ENCODE data around the gene ZFYVE28. TPM values are rescaled to one million over a fixed set of nuclear protein-coding genes. Genes with fewer than 3 reads are reported as not detected.

The ZFYVE28 gene
- total RNA-seq, 1 experiment from 2014 or later = 19.2 TPM

DNA sequence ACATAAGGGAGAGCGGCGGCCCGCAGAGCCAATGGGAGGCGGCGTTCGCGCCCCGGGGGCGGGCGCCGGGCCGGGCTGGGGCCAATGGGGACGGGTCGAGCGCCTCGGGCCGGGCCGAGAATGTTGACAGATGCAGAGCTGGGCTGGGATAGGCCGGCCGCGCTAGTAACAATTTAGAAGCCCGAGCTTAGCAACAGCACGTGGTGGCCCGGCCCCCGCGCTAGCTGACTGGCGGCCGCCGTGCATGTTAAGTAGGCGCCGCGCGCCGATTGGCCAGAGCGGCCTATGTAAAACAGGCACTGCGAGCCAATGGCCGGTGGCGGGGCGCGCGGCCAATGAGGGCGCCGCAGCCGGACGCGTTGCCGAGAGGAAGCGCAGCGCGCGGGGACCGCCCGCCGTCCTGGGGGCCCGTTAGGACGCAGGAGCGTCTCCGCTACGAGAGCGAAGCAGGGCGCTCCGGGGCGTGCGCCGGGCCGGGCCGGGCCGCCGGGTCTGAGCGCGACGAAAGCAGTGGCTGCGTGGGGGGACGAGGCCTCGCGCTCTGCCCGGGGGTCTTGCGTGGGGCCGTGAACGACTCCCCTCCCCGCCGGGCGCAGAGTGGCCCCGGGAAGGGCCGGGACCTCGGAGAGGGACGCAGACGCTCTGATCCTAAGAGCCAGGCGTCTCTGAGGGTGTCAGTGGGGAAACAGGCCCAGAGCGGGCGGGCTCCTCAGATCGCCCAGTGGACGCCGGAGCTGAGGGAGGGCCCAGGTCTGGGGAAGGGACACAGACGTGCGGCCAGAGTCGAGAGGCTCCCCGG, 156.1 kb downstream of the ZFYVE28 start:
- H3K9ac ChIP-seq (ENCODE audit: low read length) = peak overlapping the region; percentile 39
- DNase-seq (ENCODE audit: low read depth, low spot score) (peak; percentile 97), ATAC-seq (peak; percentile 91)
- peaks cover 9 to 15% of the 10 kb centered on the region in 2 experiments; a peak in 3 of 4 replicates for H3K4me1 ChIP-seq (ENCODE audit: control insufficient read depth in 1 of 2, insufficient read depth in 2 of 2, low read length in 2 of 2)
- H3K36me3 ChIP-seq (ENCODE audit: control insufficient read depth in 1 of 2, insufficient read depth in 2 of 2, low read length in 2 of 2) = no peaks in the 10 kb centered on the region
- intact Hi-C loops (cut with micrococcal nuclease) = loop anchor here (1.0 to 5.0 kb wide), 2 partner anchors 20 to 150 kb away; partner anchors contain the start of genes HAUS3 and POLN
- ChIA-PET RAD21 (ENCODE audit: low non-redundant PET in 1 of 2, low total read pairs in 2 of 2, uncharacterized antibody in 2 of 2, unreplicated experiment in 2 of 2) (no interaction called here), POLR2A (interaction anchor here (0.8 to 0.9 kb wide), 2 partner anchors 20 to 206 kb away, joined by 3 read pairs; partner anchors contain the start of genes HAUS3, POLN and RNF4), CTCF (interaction anchor here (0.6 to 1.0 kb wide), 4 partner anchors 42 to 547 kb away, joined by 3 to 4 read pairs (median 3); partner anchors contain the start of gene CFAP99)
- peak overlapping the region; percentile 88 for H3K27ac ChIP-seq (ENCODE audit: low read depth, low read length)
- no TSS peak for BruUV-seq (replicated peaks)
- H3K79me2 ChIP-seq (ENCODE audit: insufficient read depth, low read length) = no peaks in the 10 kb centered on the region
- no peaks in the 10 kb centered on the region for H3K9me2 ChIP-seq (ENCODE audit: insufficient read depth)
- no peaks in the 10 kb centered on the region for H4K20me1 ChIP-seq (ENCODE audit: insufficient read depth)
- peak overlapping the region; percentile 88 for H3K4me2 ChIP-seq (ENCODE audit: low read length)
- H3K27me3 ChIP-seq (ENCODE audit: insufficient read depth, low read length) = no peaks in the 10 kb centered on the region
- peak overlapping the region; percentile 46 to 59 for H3K4me3 ChIP-seq (replicated peaks in 1 of 2; ENCODE audit: low read depth in 1 of 2, low read length in 2 of 2)
- H3K9me3 ChIP-seq (ENCODE audit: control insufficient read depth in 1 of 2, insufficient read depth in 1 of 2, low read depth in 1 of 2, low read length in 2 of 2) = no peaks in the 10 kb centered on the region
- no peak overlapping the region for H2AFZ ChIP-seq (ENCODE audit: low read depth, low read length, poor library complexity, severe bottlenecking)
- TF ChIP-seq YY1 (IDR thresholded peaks at IDR 0.05; ENCODE audit: extremely low read depth, insufficient replicate concordance, low read depth, low read length) = no peak
- no peak for TF ChIP-seq SRF (IDR thresholded peaks at IDR 0.05; ENCODE audit: low read depth)
- TF ChIP-seq JUND (IDR thresholded peaks at IDR 0.05) = no peak
- TF ChIP-seq EZH2phosphoT487 (IDR thresholded peaks at IDR 0.05; ENCODE audit: borderline replicate concordance) = no peak
- TF ChIP-seq, protein P1, sequence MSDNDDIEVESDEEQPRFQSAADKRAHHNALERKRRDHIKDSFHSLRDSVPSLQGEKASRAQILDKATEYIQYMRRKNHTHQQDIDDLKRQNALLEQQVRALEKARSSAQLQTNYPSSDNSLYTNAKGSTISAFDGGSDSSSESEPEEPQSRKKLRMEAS (IDR thresholded peaks at IDR 0.05) = no peak
- TF ChIP-seq RAD21 (IDR thresholded peaks at IDR 0.05; ENCODE audit: low read depth) = no peak
- TF ChIP-seq POLR2AphosphoS5 (IDR thresholded peaks at IDR 0.05; ENCODE audit: low read depth, low read length) = peak; percentile 77
- TF ChIP-seq CEBPB (IDR thresholded peaks at IDR 0.05; ENCODE audit: low read depth) = no peak
- TF ChIP-seq SP1 (IDR thresholded peaks at IDR 0.05; ENCODE audit: low read depth) = no peak
- no peak for TF ChIP-seq EZH2 (IDR thresholded peaks at IDR 0.05)
- TF ChIP-seq ZNF274 (IDR thresholded peaks at IDR 0.05; ENCODE audit: low read depth, low read length) = no peak
- TF ChIP-seq, protein P2, sequence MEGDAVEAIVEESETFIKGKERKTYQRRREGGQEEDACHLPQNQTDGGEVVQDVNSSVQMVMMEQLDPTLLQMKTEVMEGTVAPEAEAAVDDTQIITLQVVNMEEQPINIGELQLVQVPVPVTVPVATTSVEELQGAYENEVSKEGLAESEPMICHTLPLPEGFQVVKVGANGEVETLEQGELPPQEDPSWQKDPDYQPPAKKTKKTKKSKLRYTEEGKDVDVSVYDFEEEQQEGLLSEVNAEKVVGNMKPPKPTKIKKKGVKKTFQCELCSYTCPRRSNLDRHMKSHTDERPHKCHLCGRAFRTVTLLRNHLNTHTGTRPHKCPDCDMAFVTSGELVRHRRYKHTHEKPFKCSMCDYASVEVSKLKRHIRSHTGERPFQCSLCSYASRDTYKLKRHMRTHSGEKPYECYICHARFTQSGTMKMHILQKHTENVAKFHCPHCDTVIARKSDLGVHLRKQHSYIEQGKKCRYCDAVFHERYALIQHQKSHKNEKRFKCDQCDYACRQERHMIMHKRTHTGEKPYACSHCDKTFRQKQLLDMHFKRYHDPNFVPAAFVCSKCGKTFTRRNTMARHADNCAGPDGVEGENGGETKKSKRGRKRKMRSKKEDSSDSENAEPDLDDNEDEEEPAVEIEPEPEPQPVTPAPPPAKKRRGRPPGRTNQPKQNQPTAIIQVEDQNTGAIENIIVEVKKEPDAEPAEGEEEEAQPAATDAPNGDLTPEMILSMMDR (IDR thresholded peaks at IDR 0.05 in 2 of 3, conservative IDR thresholded peaks at IDR 0.05 in 1 of 3; ENCODE audit: borderline replicate concordance in 1 of 3, insufficient read depth in 1 of 3, low read depth in 2 of 3, low read length in 2 of 3) = no peak
- TF ChIP-seq TCF7L2 (IDR thresholded peaks at IDR 0.05; ENCODE audit: borderline replicate concordance, extremely low read depth, insufficient read depth, insufficient read length) = no peak
- TF ChIP-seq, protein P3, sequence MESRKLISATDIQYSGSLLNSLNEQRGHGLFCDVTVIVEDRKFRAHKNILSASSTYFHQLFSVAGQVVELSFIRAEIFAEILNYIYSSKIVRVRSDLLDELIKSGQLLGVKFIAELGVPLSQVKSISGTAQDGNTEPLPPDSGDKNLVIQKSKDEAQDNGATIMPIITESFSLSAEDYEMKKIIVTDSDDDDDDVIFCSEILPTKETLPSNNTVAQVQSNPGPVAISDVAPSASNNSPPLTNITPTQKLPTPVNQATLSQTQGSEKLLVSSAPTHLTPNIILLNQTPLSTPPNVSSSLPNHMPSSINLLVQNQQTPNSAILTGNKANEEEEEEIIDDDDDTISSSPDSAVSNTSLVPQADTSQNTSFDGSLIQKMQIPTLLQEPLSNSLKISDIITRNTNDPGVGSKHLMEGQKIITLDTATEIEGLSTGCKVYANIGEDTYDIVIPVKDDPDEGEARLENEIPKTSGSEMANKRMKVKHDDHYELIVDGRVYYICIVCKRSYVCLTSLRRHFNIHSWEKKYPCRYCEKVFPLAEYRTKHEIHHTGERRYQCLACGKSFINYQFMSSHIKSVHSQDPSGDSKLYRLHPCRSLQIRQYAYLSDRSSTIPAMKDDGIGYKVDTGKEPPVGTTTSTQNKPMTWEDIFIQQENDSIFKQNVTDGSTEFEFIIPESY (IDR thresholded peaks at IDR 0.05; ENCODE audit: extremely low read depth, insufficient replicate concordance, low read length) = no peak
- no peak for TF ChIP-seq ATF3 (IDR thresholded peaks at IDR 0.05)
- no peak for TF ChIP-seq FOSL1 (IDR thresholded peaks at IDR 0.05; ENCODE audit: low read depth)
- TF ChIP-seq CBX3 (IDR thresholded peaks at IDR 0.05; ENCODE audit: low read depth) = no peak
- TF ChIP-seq, protein P4, sequence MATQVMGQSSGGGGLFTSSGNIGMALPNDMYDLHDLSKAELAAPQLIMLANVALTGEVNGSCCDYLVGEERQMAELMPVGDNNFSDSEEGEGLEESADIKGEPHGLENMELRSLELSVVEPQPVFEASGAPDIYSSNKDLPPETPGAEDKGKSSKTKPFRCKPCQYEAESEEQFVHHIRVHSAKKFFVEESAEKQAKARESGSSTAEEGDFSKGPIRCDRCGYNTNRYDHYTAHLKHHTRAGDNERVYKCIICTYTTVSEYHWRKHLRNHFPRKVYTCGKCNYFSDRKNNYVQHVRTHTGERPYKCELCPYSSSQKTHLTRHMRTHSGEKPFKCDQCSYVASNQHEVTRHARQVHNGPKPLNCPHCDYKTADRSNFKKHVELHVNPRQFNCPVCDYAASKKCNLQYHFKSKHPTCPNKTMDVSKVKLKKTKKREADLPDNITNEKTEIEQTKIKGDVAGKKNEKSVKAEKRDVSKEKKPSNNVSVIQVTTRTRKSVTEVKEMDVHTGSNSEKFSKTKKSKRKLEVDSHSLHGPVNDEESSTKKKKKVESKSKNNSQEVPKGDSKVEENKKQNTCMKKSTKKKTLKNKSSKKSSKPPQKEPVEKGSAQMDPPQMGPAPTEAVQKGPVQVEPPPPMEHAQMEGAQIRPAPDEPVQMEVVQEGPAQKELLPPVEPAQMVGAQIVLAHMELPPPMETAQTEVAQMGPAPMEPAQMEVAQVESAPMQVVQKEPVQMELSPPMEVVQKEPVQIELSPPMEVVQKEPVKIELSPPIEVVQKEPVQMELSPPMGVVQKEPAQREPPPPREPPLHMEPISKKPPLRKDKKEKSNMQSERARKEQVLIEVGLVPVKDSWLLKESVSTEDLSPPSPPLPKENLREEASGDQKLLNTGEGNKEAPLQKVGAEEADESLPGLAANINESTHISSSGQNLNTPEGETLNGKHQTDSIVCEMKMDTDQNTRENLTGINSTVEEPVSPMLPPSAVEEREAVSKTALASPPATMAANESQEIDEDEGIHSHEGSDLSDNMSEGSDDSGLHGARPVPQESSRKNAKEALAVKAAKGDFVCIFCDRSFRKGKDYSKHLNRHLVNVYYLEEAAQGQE (IDR thresholded peaks at IDR 0.05; ENCODE audit: low read depth) = no peak

Measured in HCT116 (cell line).